ENCODE results near the gene TTC31.
"Not testable (repeated sequence)": the region's sequence is repeated elsewhere in the genome, so short reads cannot be mapped to it uniquely, and the experiment has no call there.

The TTC31 gene

GRCh38 chr2:74457549-74458131, 25.2 kb upstream of the TTC31 start:
- DNase-seq: peak; percentile 86 to 88

GRCh38 chr2:74458132-74458937, 24.5 kb upstream of the TTC31 start, which contains the start of gene WBP1:
Gene WBP1 (plus strand): TSS chr2:74458438. CDS start chr2:74458603, 165 bp downstream.
- peak; percentile 100 for DNase-seq

- no peak for DNase-seq
Observed at GRCh38 chr2:74458938-74459363, 23.9 kb upstream of the TTC31 start.

- not testable (repeated sequence) for DNase-seq
Observed at GRCh38 chr2:74459503-74460118, 23.3 kb upstream of the TTC31 start.

- not testable (repeated sequence) for DNase-seq
Observed at GRCh38 chr2:74460187-74460586, 22.7 kb upstream of the TTC31 start.

- no peak for DNase-seq
Observed at GRCh38 chr2:74461187-74462053, 21.5 kb upstream of the TTC31 start.

GRCh38 chr2:74462054-74462785, 20.7 kb upstream of the TTC31 start:
- no peak for DNase-seq

- DNase-seq: no peak
Observed at GRCh38 chr2:74462786-74463105, 20.1 kb upstream of the TTC31 start.

- no peak for DNase-seq
Observed at GRCh38 chr2:74464406-74464805, 18.5 kb upstream of the TTC31 start.

GRCh38 chr2:74470742-74471141, 12.1 kb upstream of the TTC31 start:
- DNase-seq: not testable (repeated sequence)

GRCh38 chr2:74471332-74472065, 11.4 kb upstream of the TTC31 start:
- DNase-seq: no peak

GRCh38 chr2:74472086-74472944, 10.6 kb upstream of the TTC31 start, which contains the start of gene MRPL53:
Gene MRPL53 (minus strand): TSS chr2:74472680. CDS start chr2:74472660, 20 bp downstream.
- peak; percentile 95 to 96 for DNase-seq

GRCh38 chr2:74472945-74473258, 10.0 kb upstream of the TTC31 start:
- no peak for DNase-seq

GRCh38 chr2:74474481-74474880, 8.4 kb upstream of the TTC31 start:
- DNase-seq: no peak

- no peak for DNase-seq
Observed at GRCh38 chr2:74474899-74475298, 8.0 kb upstream of the TTC31 start.

GRCh38 chr2:74481431-74481830, 1.4 kb upstream of the TTC31 start:
- DNase-seq: no peak

GRCh38 chr2:74481961-74482800, 700 bp upstream of the TTC31 start:
- DNase-seq: peak; percentile 60 to 65

- not testable (repeated sequence) for DNase-seq
Observed at GRCh38 chr2:74483675-74484164, 839 bp downstream of the TTC31 start.

- DNase-seq: no peak
Observed at GRCh38 chr2:74486141-74486540, 3.3 kb downstream of the TTC31 start.

All from CD4-positive, alpha-beta T cell treated with Interleukin-1 beta for 1 hour (primary cell).